Fibroblast of skin of abdomen (primary cell): ENCODE measurements around the gene COMMD4.
A peak's percentile ranks its signal among the peaks of the same experiment; 100 is the strongest.
"Not testable (repeated sequence)": the region's sequence is repeated elsewhere in the genome, so short reads cannot be mapped to it uniquely, and the experiment has no call there.

Experiments
- DNase-seq: peaks from one replicate; pipeline ENCODE4 v3.0.0-alpha.2; 2013

Gene COMMD4

GRCh38 chr15:75332093-75332492, 3.8 kb upstream of the COMMD4 start:
- not testable (repeated sequence) for DNase-seq

GRCh38 chr15:75333654-75334419, 2.0 kb upstream of the COMMD4 start:
- not testable (repeated sequence) for DNase-seq

- DNase-seq = no peak
Measured at GRCh38 chr15:75335313-75335704, 554 bp upstream of the COMMD4 start.

GRCh38 chr15:75338661-75339240, 2.9 kb downstream of the COMMD4 start:
- DNase-seq = no peak

- no peak for DNase-seq
Measured at GRCh38 chr15:75339531-75340240, 3.8 kb downstream of the COMMD4 start.

GRCh38 chr15:75342221-75342620, 6.4 kb downstream of the COMMD4 start:
- no peak for DNase-seq

GRCh38 chr15:75343953-75344352, 8.1 kb downstream of the COMMD4 start:
- not testable (repeated sequence) for DNase-seq

- DNase-seq = no peak
Measured at GRCh38 chr15:75346796-75347221, 10.9 kb downstream of the COMMD4 start, which contains the start of gene NEIL1. TSS of gene NEIL1 (plus strand) at chr15:75347039. CDS start at chr15:75348906, 1,867 bp downstream.

GRCh38 chr15:75347222-75348033, 11.6 kb downstream of the COMMD4 start:
- DNase-seq = peak; percentile 15

- DNase-seq = no peak
Measured at GRCh38 chr15:75348034-75348561, 12.2 kb downstream of the COMMD4 start.

GRCh38 chr15:75348562-75349350, 12.9 kb downstream of the COMMD4 start:
- no peak for DNase-seq

- not testable (repeated sequence) for DNase-seq
Measured at GRCh38 chr15:75349351-75349669, 13.4 kb downstream of the COMMD4 start.

- DNase-seq = no peak
Measured at GRCh38 chr15:75349851-75350588, 14.2 kb downstream of the COMMD4 start.

- no peak for DNase-seq
Measured at GRCh38 chr15:75350601-75351361, 14.9 kb downstream of the COMMD4 start.

- DNase-seq = no peak
Measured at GRCh38 chr15:75352186-75353080, 16.6 kb downstream of the COMMD4 start.

GRCh38 chr15:75353604-75354003, 17.7 kb downstream of the COMMD4 start:
- no peak for DNase-seq

GRCh38 chr15:75354454-75354853, 18.6 kb downstream of the COMMD4 start:
- DNase-seq = no peak

GRCh38 chr15:75355369-75355768, 19.5 kb downstream of the COMMD4 start:
- no peak for DNase-seq

GRCh38 chr15:75356006-75356405, 20.1 kb downstream of the COMMD4 start:
- DNase-seq = no peak
